HL-60 (cell line): Measurements from ENCODE around the gene AR.

Experiments used
- DNase-seq, 2 experiments: peaks; one replicate each; pipeline ENCODE4 v3.0.0-alpha.2; 2010 to 2020; ENCODE audit warnings: low read depth in 1 of 2, low spot score in 1 of 2
- H3K27ac ChIP-seq: fragments of 250-450 bp; sonication (Bioruptor Pico); replicated peaks from 2 replicates; pipeline ENCODE4 v1.5.1; 2020; ENCODE audit warnings: mild to moderate bottlenecking, moderate library complexity
- H3K27me3 ChIP-seq: fragments of 250-450 bp; sonication (Bioruptor Pico); 2 replicates; pipeline ENCODE4 v1.5.1; 2021; ENCODE audit warnings: mild to moderate bottlenecking, moderate library complexity; ENCODE audit not compliant: insufficient read depth, poor library complexity, severe bottlenecking
- H3K4me3 ChIP-seq: replicated peaks from 2 replicates; pipeline ENCODE4 v1.5.1; 2011; ENCODE audit warnings: mild to moderate bottlenecking, control low read depth, low read length; ENCODE audit not compliant: insufficient read depth
- GABPA ChIP-seq: IDR thresholded peaks from 2 replicates; pipeline ENCODE4 v1.6.1; 2012; ENCODE audit warnings: low read depth
- POLR2AphosphoS5 ChIP-seq: IDR thresholded peaks from 2 replicates; pipeline ENCODE4 v1.6.1; 2012; ENCODE audit warnings: low read depth
- SPI1 ChIP-seq: IDR thresholded peaks from 2 replicates; pipeline ENCODE4 v1.6.1; 2012; ENCODE audit warnings: low read depth, mild to moderate bottlenecking, borderline replicate concordance
- TF ChIP-seq, protein P1 (sequence below): IDR thresholded peaks from one replicate; pipeline ENCODE4 v1.5.1; 2011; ENCODE audit warnings: low read length, control low read depth, inconsistent platforms; ENCODE audit not compliant: insufficient read depth
- TF ChIP-seq, protein P2 (sequence below): IDR thresholded peaks from 2 replicates; pipeline ENCODE4 v1.6.1; 2012; ENCODE audit warnings: low read depth; ENCODE audit not compliant: insufficient replicate concordance

The AR gene

DNA sequence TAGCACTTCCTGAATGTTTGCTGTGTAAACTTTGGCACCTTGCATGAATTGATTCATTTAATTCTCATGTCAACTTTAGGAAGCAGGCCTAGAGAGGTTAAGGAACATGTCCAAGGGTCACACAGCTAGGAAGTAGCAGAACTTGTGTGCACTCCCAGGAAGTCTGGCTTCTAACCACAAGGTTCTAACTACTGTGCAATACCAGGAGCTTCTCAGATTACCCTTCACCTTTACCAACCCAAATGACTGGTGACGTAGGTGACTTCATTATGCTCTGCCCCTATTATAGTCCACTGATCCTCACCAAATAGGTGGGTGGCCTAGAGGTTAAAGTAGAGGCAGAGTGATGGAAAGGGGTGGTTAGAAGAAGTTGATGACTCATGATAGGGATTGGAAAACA is 14.4 kb downstream of the AR start:
- no peaks in the 10 kb centered on the region for H3K27me3 ChIP-seq
- DNase-seq = no peak
- TF ChIP-seq GABPA = no peak
- TF ChIP-seq, protein P1, sequence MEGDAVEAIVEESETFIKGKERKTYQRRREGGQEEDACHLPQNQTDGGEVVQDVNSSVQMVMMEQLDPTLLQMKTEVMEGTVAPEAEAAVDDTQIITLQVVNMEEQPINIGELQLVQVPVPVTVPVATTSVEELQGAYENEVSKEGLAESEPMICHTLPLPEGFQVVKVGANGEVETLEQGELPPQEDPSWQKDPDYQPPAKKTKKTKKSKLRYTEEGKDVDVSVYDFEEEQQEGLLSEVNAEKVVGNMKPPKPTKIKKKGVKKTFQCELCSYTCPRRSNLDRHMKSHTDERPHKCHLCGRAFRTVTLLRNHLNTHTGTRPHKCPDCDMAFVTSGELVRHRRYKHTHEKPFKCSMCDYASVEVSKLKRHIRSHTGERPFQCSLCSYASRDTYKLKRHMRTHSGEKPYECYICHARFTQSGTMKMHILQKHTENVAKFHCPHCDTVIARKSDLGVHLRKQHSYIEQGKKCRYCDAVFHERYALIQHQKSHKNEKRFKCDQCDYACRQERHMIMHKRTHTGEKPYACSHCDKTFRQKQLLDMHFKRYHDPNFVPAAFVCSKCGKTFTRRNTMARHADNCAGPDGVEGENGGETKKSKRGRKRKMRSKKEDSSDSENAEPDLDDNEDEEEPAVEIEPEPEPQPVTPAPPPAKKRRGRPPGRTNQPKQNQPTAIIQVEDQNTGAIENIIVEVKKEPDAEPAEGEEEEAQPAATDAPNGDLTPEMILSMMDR = no peak
- TF ChIP-seq POLR2AphosphoS5 = no peak
- TF ChIP-seq, protein P2, sequence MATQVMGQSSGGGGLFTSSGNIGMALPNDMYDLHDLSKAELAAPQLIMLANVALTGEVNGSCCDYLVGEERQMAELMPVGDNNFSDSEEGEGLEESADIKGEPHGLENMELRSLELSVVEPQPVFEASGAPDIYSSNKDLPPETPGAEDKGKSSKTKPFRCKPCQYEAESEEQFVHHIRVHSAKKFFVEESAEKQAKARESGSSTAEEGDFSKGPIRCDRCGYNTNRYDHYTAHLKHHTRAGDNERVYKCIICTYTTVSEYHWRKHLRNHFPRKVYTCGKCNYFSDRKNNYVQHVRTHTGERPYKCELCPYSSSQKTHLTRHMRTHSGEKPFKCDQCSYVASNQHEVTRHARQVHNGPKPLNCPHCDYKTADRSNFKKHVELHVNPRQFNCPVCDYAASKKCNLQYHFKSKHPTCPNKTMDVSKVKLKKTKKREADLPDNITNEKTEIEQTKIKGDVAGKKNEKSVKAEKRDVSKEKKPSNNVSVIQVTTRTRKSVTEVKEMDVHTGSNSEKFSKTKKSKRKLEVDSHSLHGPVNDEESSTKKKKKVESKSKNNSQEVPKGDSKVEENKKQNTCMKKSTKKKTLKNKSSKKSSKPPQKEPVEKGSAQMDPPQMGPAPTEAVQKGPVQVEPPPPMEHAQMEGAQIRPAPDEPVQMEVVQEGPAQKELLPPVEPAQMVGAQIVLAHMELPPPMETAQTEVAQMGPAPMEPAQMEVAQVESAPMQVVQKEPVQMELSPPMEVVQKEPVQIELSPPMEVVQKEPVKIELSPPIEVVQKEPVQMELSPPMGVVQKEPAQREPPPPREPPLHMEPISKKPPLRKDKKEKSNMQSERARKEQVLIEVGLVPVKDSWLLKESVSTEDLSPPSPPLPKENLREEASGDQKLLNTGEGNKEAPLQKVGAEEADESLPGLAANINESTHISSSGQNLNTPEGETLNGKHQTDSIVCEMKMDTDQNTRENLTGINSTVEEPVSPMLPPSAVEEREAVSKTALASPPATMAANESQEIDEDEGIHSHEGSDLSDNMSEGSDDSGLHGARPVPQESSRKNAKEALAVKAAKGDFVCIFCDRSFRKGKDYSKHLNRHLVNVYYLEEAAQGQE = no peak
- no peak for TF ChIP-seq SPI1
- no peak overlapping the region for H3K27ac ChIP-seq
- no peak overlapping the region for H3K4me3 ChIP-seq

DNA sequence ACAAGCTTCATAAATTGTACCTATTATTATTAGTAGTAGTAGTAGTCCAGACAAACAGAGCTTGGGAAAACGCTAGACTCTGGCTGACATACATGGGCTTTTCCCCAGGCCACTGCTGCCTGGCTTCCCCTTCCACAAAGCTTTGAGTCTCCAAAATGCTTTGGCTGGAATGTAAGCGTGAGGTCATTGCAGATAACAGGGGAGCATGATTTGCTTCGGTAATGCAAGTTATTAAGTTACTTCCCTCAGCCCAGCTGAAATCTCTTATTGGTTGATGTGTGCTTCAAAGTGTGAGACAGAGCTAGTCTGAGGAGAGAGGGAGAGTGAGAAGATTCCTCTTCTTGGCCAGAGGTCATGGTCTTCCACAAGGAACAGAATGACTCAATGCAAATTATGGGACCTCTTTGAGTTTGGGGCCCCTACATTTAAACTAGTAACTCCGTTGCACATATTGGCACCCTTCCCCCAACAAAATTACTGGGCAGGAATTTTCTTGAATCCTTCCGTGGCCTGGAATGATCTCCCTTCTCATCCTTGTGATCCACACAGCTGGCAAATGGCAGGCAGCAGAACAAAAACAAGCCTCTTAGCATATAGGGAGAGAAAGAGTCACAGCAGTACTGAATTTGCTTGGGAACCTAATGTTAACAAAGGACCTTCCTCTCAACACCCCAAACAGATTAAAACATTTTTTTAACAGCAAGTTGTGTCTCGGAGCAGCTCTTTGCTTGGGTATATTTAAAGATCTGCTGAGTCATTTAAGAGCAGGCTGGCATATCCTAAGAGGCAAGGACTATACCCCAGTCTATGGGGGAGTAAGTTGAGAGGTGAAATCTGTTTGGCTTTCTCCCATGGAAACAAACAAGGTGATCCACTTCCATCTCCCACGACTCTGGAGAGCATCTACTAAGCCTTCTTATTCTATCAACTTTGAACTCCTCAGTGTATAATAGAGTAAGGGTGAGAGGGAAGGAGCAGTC is 19.9 kb downstream of the AR start:
- no peak overlapping the region for H3K27ac ChIP-seq
- no peak overlapping the region for H3K4me3 ChIP-seq
- H3K27me3 ChIP-seq = no peaks in the 10 kb centered on the region
- DNase-seq = no peak
- TF ChIP-seq, protein P2 = no peak
- TF ChIP-seq GABPA (no peak), SPI1 (no peak), POLR2AphosphoS5 (no peak)
- TF ChIP-seq, protein P1 = no peak

DNA sequence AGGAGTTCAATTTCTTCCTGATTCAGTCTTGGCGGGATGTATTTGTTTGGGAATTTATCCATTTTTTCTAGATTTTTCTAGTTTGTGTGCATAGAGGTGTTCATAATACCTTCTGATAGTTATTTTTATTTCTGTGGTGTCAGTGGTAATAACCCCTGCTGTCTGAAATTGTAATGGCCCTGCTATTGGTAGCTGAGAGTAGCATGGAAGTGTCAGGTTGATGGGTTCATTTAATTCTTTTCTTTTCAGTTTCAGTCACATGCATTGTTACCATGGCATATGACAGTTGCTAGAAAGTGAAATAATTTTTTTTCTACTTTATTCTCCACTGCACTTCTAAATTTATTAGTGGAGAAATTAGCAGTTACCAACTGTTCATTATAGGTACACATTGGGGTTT is 20.7 kb downstream of the AR start:
- H3K27ac ChIP-seq = no peak overlapping the region
- no peaks in the 10 kb centered on the region for H3K27me3 ChIP-seq
- no peak overlapping the region for H3K4me3 ChIP-seq
- DNase-seq = no peak
- TF ChIP-seq, protein P1 = no peak
- no peak for TF ChIP-seq POLR2AphosphoS5
- TF ChIP-seq, protein P2 = no peak
- TF ChIP-seq GABPA = no peak
- TF ChIP-seq SPI1 = no peak
